Hematopoietic multipotent progenitor cell (in vitro differentiated cells): Measurements from ENCODE around the gene MSI2. TPM values are rescaled to one million over a fixed set of nuclear protein-coding genes. Genes with fewer than 3 reads are reported as not detected.
A peak's percentile ranks its signal among the peaks of the same experiment; 100 is the strongest.

Source experiments
- DNase-seq, 3 donors: peaks; one replicate each; pipeline ENCODE4 v3.0.0-alpha.2; 2011 to 2015; ENCODE audit warnings: low read depth in 2 of 3, low spot score in 2 of 3
- total RNA-seq: library from RNA; depleted of rRNA; stranded (reverse); fragments of >200 nt; gene quantifications from one replicate; pipeline ENCODE4 v1.2.3, GENCODE V29; 2012

MSI2 gene
- total RNA-seq, 1 donor, result 241 TPM

DNA sequence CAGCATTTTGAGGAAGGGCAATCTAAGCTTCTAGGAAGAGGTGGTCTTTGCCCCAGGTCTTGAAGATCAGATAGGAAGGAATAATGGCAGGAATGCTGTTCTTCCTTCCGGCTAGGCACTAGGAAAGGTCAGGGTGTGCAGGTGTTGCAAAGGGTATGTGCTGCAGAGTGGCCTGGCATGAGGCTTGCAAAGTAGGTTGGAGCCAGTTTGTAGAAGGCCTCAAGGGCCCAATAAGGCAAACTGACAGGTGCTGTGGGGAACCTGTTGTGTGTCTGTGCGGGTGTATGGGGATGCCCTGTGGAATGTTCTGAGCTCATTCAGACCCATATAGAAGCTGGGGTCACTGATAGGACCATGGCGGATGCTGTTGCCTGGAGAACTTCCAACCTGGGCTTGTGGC, 12.7 kb downstream of the MSI2 start:
- DNase-seq, result no peak

DNA sequence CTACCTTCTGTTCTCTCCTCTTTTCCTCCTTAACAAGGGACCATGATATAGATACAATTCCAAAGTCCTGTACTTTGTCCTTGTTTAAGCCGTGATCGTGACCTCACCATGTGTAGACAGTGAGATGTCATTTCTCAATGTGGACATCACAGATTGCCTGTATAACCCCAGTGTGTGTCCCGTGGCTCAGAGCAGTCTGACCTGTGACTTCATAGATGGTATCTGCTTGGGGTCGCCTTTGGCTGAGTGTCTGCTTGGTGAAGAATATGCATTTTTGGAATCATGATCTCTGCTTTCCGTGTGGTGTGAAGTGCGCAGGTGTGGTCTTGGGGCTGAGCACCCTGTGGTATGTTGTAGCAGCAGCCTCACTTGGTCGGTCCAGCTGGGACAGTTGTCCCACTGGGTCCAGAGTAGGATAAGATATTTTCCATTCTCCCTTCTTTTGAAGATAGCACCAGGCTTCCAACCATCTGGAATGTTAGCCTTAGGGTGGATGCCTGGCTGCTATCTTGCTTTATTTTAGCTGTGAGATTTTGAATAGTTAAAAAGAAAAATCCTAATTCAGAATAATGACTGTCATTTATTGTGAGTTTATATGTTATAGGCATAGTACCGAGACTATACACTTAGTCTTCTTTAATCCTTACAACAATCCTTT, 13.4 kb downstream of the MSI2 start:
- DNase-seq, result no peak

DNA sequence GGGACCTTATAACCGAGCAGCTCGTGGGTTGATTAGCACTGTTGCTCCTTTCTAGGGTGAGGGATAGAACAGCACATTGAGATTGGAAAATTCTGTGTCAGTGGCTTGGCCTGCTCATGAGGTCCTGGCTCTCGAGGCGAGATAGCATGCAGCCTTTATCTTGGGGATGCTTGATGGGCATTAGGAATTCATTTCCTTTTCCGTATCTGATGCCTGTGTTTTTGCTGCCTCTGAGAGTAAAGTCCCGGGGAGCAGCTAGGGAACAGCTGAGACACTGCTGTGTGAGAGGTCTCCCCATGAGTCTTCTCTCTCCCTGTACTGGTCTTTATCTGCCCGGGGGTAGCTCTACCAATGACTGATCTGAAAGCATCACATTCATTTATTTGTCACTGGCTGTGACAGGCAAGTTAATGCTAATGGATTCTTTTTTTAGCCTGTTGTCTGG, 14.5 kb downstream of the MSI2 start:
- DNase-seq, result no peak

DNA sequence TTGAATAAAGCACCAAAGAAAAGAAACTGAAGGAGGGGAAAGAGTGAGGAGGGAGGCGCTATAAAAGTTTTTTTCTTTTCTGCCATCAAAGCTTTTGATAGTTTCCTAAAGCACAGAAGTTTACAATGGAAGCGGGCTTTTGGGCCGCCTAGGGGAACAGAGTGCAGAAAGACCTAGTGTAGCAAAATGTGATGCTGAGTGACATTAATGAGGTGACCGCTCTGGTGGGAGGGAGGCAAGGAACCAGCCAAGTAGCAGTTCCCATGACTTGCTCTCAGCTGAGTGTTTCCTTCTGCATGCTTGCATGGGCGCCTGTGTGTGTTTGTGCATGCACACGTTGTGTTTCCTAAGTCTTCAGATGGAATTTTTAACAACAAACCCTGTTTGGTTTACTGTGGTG, 15.5 kb downstream of the MSI2 start:
- peak in 1 of 3 donors; percentile 27 for DNase-seq

DNA sequence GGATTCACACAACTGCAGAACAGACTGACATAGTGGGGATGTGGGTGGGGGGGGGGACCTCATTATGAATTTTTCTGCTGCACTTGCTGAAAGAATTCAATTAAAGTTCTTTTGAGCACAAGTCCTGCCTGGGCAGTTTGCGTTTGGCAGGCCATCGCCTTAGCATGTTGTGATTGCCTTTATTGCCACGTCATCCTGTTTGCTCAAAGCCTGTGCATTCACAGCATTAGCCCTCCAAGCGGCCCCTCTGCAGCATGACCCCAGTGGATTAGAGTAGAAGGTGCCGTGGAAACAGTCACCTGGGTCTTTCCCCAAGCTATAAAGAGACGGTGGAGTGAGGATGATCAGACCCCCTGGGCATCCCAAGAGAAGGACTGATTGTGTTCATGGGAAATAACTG, 17.2 kb downstream of the MSI2 start:
- no peak for DNase-seq

DNA sequence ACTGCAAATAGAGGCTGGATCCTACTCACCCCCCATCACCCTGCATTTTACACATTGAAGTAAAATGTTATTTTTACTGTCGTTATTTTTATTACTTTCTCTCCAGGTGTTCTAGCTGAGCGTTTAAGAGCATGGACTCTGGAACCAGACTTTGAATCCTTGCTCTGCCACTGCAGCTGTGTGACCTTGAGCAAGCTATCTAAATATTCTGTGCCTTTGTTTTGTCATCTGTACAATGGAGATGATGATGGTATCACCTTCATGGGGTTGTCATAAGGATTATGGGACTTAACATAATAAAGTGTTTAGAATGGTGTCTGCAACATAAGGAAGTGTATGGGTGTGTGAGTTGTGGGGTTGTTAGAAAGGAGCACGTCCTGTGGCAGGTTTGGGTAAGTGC, 17.8 kb downstream of the MSI2 start:
- no peak for DNase-seq

DNA sequence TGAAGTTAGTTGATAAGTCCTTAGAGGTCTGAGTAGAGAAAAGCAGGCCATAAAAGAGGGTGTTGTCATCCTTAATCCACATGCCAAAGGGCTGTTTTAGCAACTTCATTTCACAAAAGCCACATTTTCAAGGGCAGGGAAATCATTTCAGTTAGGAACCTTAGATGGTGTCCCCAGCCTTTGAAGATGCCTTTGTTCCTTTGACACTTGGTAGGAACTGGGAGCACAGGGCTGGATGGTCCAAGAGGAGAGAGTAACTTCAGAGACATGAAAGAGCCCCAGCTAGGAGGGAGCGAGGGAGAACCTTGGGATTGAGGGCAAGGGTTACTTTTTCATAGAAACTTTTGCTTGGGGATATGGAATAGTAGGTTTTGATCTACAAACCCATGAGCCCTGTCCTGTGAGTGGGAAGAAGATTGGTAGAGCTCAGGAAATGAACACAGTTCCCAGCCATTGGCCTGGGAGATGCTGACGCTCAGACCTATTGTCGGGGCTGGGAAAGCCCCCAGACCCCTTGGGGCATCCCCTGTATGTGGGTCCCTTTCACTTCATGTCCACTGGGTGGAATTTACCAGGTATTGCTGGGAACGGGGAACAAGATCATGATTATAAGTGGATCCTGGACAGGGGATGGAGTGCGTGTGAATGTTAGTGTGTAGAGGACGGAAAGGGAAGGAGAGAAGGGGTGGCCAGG, 18.9 kb downstream of the MSI2 start:
- DNase-seq, result no peak

DNA sequence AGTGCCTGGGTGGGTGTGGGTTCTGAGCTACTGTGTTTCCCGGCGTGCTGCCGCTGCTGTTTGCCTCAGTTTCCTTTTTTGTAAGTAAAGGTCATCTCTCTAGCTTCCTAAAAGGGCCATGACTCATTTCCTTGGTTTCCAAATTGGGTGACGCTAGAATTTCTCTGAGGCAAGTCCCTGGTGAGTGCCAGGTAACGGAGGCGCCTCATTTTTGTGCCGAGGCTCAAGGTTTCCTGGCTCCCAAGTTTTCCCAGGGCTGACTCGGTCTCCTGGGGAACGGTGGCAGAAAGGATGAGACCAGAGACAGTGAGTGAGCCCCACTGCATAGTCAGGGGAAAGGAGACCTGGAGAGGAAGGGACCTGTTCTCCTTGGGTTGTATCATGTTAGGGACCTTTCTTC, 20.3 kb downstream of the MSI2 start:
- no peak for DNase-seq

DNA sequence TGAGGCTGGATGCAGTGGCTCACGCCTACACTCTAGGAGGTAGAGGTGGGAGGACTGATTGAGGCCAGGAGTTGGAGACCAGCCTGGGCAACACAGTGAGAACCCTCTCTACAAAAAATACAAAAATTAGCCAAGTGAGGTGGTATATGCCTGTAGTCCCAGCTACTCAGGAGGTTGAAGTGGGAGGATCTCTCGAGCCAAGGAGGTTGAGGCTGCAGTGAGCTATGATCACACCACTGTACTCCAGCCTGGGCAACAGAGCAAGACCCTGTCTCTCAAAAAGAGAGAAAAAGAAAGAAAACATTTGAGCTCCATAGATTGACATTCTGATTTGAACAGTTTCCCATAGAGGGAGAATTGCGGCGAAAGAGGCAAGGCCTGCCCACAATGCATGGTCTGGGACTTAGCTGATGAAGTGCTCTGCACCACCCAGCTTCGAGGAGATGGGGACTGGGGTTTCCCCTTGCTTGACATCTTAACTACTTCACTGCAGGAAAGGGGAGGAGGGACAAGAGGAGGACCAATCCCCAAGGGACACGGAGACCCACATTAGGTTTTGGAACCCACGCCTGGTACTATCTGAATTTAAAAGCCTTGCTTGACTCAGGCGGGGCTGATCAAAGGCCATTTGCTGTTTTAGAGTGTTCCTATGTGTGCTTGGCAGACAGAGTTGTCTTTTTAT, 21.7 kb downstream of the MSI2 start:
- no peak for DNase-seq

DNA sequence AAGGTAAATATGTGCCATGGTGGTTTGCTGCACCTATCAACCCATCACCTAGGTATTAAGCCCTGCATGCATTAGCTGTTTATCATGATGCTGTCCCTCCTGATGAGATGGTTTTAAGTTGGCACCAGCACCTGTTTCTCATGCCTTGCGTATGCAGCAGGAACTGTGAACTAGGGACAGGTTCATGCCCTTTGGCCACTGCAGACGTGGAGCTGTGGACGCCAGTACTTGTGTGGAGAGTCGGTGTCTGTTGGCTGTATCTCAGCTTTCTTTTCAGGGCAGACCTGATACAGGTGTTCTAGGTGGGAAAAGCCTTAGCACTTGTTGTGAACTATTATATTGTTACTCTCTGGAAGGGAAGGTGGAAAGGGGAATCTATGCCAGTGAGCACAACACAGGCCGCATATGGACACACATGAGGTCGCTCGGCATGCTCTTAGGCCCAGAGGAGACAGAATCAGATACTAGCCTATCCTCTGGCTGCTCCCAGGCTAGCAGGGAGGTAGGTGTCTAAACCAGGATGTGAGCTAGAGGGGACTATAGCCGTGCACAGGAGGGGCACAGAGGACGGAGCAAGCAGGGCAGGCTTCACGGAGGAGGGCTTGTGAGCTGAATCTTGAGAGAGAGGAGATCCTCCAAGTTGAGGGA, 22.5 kb downstream of the MSI2 start:
- no peak for DNase-seq

DNA sequence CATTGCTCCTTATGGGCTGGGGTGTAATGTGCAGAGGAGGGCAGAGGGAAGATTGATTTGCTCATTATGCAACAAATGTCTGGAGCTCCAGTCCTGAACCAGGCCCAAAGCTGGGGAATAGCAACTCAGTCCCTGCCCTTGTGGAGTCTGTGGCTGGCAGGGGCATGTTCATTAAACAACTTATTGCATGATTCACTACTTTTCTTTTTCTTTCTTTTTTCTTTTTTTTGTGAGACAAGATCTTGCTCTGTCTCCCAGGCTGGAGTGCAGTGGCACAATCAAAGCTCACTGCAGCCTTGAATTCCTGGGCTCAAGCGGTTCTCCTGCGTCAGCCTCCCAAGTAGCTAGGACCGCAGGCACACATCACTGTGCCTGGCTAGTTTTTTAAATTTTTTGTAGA, 23.1 kb downstream of the MSI2 start:
- DNase-seq, result no peak

DNA sequence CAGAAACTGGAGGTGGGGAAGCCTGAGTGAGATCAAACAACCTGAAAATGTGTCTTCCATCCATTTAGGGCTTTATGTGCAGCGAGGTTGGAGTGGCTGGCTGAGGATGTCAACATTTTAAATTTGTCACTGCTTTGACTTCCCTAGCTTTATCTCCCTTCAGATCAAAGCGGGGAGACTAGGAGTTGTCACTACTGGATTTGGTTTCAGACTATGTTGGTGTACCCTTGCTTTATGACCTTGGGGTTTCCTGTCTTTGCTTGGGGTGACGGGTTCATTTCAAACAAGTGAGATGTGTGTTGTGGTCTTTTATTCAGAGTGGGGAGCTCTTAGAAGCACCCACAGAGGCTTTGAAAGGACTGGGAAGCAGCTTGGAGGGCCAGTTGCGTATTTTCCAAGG, 25.6 kb downstream of the MSI2 start:
- DNase-seq, result no peak

DNA sequence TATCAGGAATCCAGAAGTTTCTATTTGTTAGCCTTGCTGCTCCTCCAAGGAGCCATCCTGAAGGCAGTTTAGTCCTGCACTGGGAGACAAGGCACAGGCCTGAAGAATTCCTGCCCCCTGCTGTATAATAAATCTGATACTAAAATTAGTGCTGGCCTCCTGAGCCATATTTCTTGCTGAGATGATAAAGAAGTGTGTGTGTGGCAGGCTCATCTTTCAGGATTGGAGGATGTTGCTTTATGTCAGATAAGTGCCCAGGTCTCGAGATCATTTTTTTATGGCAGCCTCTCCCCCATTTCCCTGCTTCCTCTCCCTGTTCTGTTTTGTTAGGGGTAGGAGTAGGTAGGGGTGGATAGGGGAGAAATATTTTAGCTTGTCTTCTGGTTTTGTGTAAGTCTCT, 26.0 kb downstream of the MSI2 start:
- no peak for DNase-seq

DNA sequence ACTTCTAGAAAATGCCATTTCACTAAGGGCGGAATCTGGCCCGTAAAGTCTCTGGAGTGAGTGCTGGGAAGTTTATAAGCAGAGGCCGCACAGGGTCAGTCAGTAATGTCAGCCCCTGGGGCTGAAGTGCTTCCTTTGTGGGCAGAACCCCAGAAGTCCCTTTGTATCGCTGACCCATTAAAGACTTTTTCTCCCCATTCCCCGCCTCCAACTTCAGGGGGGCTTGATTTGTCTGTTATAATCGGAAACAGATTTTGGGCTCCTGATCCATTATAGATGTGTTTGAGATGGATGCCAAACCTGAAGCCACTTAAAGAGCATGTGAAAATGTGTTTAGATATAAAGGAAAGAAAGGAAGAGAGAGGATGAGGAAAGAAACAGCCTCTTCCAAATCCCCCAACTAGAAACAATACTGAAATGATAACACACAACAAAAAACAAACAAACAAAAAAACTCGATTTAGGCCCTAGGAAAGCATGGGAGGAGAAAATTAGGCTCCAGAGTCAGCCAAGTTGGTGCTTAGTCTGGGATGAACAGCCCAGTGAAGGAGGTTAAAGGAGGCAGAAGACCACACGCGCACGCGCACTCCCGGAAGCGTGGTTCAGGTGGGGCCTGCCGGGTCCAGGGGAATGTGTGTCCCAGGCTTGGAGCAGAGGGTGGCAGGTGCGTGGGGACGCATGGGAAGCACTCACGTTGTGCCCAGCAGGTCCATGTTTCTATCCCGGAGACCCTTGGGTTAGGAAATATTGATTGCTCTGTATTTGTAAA, 27.1 kb downstream of the MSI2 start:
- no peak for DNase-seq

DNA sequence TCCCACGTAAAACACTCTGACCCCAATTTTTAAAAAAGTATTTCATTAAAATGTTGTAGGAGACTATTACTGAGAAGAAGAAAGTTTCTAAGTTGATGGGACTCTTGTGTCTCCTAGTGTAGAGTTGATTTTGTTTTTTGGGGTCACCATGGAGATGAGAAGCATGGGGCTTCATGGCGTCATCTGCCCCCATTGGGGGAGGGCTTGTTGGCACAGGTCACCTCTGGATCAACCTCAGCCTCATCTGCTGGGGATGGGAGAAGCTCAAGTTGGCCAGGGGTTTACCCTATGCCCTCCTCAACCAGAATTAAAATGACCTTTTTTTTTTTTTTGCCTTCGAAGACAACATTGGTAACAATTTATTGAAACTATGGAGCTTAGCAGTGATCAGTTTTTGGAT, 28.3 kb downstream of the MSI2 start:
- peak in 2 of 3 donors; percentile 60 to 64 for DNase-seq

DNA sequence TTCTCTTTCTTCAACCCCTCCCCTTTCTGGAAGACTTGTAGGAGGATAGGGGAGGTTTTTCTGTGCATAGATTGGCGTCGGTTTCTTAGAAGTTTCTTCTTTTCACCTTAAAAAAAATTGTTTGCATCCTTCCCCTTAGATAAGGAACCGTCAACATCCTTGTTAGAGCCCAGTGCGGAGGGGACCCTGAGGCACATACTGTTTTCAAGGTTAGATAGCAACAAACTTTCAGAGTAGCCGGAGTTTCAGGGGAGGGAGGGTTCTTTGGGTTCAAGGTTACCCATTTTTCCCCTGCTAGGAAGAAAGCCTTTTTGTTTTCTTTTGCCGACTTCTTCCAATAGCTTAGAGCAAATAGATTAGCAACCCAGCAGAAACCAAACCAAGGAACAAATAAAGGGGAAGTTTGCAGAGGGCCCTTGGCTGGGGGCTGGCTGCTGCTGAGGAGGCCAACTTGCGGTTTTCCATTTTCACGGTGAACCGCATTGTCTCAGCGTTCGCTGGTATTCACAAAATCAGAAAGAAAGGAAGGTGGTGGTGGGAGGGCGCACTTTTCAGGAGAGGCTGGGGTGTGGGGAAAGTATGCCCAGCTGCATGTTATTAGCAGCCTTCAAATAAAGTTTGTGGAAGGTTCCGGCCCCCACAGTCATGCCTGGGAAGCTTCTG, 28.8 kb downstream of the MSI2 start:
- peak in 2 of 3 donors; percentile 89 to 91 for DNase-seq

DNA sequence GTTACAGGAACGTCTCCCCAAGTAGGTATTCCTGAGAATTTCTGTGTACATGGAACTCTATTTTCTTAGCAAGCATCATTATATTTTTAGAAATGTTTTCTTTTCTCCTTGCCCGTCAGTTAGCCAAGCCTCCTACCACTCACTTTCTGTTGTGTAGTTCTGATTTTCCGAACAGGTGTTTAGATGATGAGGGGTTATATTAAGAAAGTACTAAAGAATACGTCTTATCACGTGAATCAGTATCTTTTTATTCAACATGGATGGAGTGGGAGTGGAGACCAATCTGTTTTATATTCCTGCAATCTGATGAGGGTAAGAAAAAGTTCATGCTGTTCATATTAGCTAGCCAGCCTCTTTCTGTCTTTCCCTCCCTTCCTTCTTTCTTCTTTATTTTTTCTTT, 29.4 kb downstream of the MSI2 start:
- DNase-seq, result no peak

DNA sequence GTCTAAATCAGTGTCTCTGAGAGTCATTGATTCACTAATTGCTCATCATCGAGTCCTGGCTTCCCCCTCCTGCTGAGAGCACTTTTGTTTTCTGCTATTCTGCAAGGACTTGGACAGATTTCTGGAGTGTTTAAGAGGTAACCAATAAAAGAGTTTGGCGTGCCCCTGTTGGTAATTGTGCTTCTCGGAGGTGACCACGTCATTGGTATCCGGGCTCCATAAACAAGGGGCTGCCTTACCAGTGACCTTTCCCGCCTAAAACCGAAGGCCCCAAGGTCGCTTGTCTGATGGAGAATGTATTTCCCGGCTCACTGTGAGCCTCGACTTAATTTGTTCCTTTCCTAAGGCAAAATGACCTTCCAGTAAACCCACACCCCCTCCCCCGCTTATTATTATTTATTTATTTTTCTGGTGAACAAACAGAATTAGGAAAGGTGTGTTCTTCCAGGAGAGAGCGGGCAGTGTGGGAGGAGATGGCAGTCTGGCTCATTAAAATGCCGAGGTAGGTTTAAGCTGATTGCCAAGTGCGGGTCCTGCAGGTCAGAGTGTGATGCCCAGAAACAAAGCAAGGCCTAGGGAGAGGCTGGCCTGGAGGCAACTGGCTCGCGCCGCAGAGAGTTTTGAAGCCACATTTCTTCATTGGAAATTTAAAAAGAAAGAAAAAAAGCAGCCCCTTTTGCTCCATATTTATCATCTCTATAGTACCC, 30.2 kb downstream of the MSI2 start:
- no peak for DNase-seq

DNA sequence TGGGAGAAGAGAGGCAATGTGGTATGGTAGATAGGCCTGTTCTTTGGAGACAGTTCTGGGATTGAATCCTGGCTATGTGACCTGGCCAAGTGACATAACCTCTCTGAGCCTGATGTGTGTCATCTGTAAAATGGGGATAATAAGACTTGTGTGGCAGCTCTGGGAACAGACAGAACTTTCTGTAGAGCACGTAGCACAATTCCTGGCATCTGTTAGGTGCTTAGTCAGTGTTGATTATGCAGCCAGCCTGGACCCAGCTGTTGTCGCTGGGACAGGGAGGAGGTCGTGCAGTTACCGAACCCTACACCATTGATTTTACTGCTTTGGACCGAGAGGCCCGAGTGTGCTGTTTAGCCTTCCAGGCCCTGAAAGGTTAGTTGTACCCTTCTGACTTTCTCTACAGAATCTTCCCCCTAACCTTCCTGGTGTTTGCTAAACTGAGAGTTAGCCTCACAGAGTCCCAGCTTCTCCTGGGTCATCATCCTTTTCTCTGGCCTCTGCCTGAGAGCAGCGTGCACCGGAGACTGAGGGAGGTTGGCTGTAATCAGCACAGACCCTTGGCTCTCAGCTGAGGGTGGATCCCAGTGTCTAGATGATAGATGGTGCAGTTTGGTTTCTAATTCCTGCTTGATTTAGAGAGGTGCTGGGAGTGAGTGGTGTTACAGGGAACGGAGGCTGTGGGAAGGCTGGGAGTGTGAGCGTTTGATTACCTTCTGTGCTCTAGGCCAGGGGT, 31.9 kb downstream of the MSI2 start:
- DNase-seq, result no peak
